ENCODE results near the gene SGMS1. TPM values are rescaled to one million over a fixed set of nuclear protein-coding genes. Genes with fewer than 3 reads are reported as not detected.

Gene SGMS1
- polyA plus RNA-seq, 1 donor from 2014 or later: 8.0 TPM

GRCh38 chr10:50343702-50344331 is 279.9 kb downstream of the SGMS1 start:
- H4K20me1 ChIP-seq (ENCODE audit: insufficient read depth): no peaks in the 10 kb centered on the region
- no peaks in the 10 kb centered on the region for H3K27me3 ChIP-seq (ENCODE audit: insufficient read depth, low read depth, low read length)
- H3K36me3 ChIP-seq (ENCODE audit: insufficient read depth, low read length): no peaks in the 10 kb centered on the region
- no peaks in the 10 kb centered on the region for H3F3A ChIP-seq (ENCODE audit: insufficient read depth, low read length, poor library complexity, severe bottlenecking)
- H2AFZ ChIP-seq (ENCODE audit: low read depth, low read length): no peak overlapping the region
- H3K9ac ChIP-seq (ENCODE audit: low read length): no peak overlapping the region
- no peak overlapping the region for H3K4me3 ChIP-seq (ENCODE audit: low read length)
- TF ChIP-seq RAD21 (conservative IDR thresholded peaks at IDR 0.05) (no peak), TAF1 (IDR thresholded peaks at IDR 0.05; ENCODE audit: low read depth) (no peak), SMC3 (conservative IDR thresholded peaks at IDR 0.05; ENCODE audit: poor library complexity) (no peak), EP300 (conservative IDR thresholded peaks at IDR 0.05; ENCODE audit: poor library complexity, severe bottlenecking) (no peak), REST (IDR thresholded peaks at IDR 0.05; ENCODE audit: borderline replicate concordance) (no peak), EZH2 (IDR thresholded peaks at IDR 0.05; ENCODE audit: borderline replicate concordance, insufficient read depth, low read length, poor library complexity, severe bottlenecking) (no peak), CTCF (IDR thresholded peaks at IDR 0.05; ENCODE audit: poor library complexity, severe bottlenecking) (no peak)
- H3K27ac ChIP-seq (ENCODE audit: low read length): no peak overlapping the region
- no peak overlapping the region for H3K4me2 ChIP-seq (ENCODE audit: low read length)
- no peaks in the 10 kb centered on the region for H3K79me2 ChIP-seq (replicated peaks; ENCODE audit: insufficient read depth, low read length)
- no peaks in the 10 kb centered on the region for H3K9me3 ChIP-seq (ENCODE audit: low read length)
- H3K9me2 ChIP-seq (ENCODE audit: insufficient read depth, low read length): no peaks in the 10 kb centered on the region

- no peak for TF ChIP-seq REST (IDR thresholded peaks at IDR 0.05; ENCODE audit: borderline replicate concordance)
- no peak for TF ChIP-seq TAF1 (IDR thresholded peaks at IDR 0.05; ENCODE audit: low read depth)
- Histone ChIP-seq H3K36me3 (ENCODE audit: insufficient read depth, low read length) (no peaks in the 10 kb centered on the region), H2AFZ (ENCODE audit: low read depth, low read length) (no peak overlapping the region), H3K27ac (ENCODE audit: low read length) (no peak overlapping the region), H3K79me2 (replicated peaks; ENCODE audit: insufficient read depth, low read length) (no peaks in the 10 kb centered on the region), H3K9ac (ENCODE audit: low read length) (no peak overlapping the region), H3K9me3 (ENCODE audit: low read length) (no peaks in the 10 kb centered on the region), H3F3A (ENCODE audit: insufficient read depth, low read length, poor library complexity, severe bottlenecking) (no peaks in the 10 kb centered on the region), H3K4me3 (ENCODE audit: low read length) (no peak overlapping the region), H4K20me1 (ENCODE audit: insufficient read depth) (no peaks in the 10 kb centered on the region), H3K9me2 (ENCODE audit: insufficient read depth, low read length) (no peaks in the 10 kb centered on the region), H3K4me2 (ENCODE audit: low read length) (no peak overlapping the region), H3K27me3 (ENCODE audit: insufficient read depth, low read depth, low read length) (no peaks in the 10 kb centered on the region)
These were observed 281.8 kb downstream of the SGMS1 start for GRCh38 chr10:50341987-50342386.

All from neural cell (in vitro differentiated cells).